Activated naive CD8-positive, alpha-beta T cell treated with anti-CD3 and anti-CD28 coated beads, Interleukin-2, amount 10 ng/mL, durations not matched to agents 7 days and 5 days (primary cell): ENCODE results near the gene PEX6. TPM values are rescaled to one million over a fixed set of nuclear protein-coding genes. Genes with fewer than 3 reads are reported as not detected.
A peak's percentile ranks its signal among the peaks of the same experiment; 100 is the strongest.

Source experiments
- ATAC-seq: fragments of 150-1000 bp; cut with Tn5 transposase; one replicate; pipeline ENCODE4 v1.10.0; 2021; ENCODE audit warnings: low read depth, moderate library complexity
- POLR2A ChIA-PET: fragments of 350-600 bp; sonication (Branson Sonifier 250); formaldehyde crosslinking; loops from one replicate; lab custom pipeline; 2021; ENCODE audit warnings: antibody characterized with exemption; lab: Charles Lee
- DNase-seq: peaks from one replicate; pipeline ENCODE4 v3.0.0; 2021
- H3K27ac Mint-ChIP-seq: one replicate; pipeline ENCODE4 v1.8.0; 2022; ENCODE audit warnings: mild to moderate bottlenecking, mixed read lengths
- H3K27me3 Mint-ChIP-seq: one replicate; pipeline ENCODE4 v1.8.0; 2022; ENCODE audit warnings: mild to moderate bottlenecking, moderate library complexity, mixed read lengths
- H3K36me3 Mint-ChIP-seq: one replicate; pipeline ENCODE4 v1.8.0; 2021; ENCODE audit warnings: mild to moderate bottlenecking, mixed read lengths
- H3K4me1 Mint-ChIP-seq: one replicate; pipeline ENCODE4 v1.8.0; 2021; ENCODE audit warnings: mixed read lengths
- H3K4me3 Mint-ChIP-seq: one replicate; pipeline ENCODE4 v1.8.0; 2022; ENCODE audit warnings: mild to moderate bottlenecking, moderate library complexity, mixed read lengths
- H3K9me3 Mint-ChIP-seq: one replicate; pipeline ENCODE4 v1.8.0; 2021; ENCODE audit warnings: mixed read lengths
- total RNA-seq, 2 experiments: library from RNA; stranded (reverse); gene quantifications; one replicate each; pipeline ENCODE4 v1.2.3, GENCODE V29; 2021

Gene PEX6
- total RNA-seq, 2 experiments from 2014 or later, result 27.1 to 27.6 TPM

DNA sequence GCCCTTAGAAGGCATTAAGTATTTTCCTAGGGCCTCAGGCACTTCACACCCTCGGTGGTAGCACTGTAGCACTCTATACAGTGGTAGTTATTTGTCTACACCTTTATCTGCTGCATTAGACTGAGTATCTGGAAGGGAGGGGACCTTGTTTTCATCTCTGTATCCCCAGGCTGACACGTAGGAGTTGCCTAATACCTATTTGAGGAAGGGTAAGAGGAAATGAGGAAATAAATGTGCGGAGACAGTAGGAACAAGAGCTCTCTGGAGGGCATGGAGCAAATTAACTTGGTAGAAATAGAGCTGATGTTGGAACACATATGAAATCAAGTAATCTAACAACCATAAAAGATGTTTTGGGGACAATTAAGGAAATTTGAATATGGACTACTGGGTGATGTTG lies 45.8 kb downstream of the PEX6 start:
- peaks cover 39% of the 10 kb centered on the region for H3K4me1 Mint-ChIP-seq

DNA sequence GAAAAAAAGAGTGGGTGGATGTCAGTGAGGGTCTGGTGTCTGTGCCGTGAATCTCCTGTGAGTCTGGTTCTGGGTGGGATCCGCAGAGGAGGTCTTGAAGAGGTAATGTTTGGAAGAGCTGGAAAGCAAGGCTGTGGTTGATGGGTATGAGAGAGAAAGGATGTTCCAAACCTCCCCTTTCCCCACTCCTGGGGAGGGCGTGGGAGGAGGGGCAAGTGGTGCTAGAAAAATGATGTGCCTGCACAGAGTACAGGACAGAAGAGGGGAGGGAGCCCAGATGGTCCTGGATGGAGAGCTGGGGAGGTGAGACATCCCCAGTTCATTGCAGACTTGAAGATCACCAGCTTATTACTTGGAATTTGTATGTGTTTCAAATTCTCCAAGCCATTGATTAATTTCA lies 46.6 kb downstream of the PEX6 start:
- H3K27me3 Mint-ChIP-seq, result no peaks in the 10 kb centered on the region
- H3K4me3 Mint-ChIP-seq, result peak overlapping the region; percentile 96
- DNase-seq (no peak), ATAC-seq (no peak)
- no peaks in the 10 kb centered on the region for H3K9me3 Mint-ChIP-seq
- POLR2A ChIA-PET, result interaction anchor here (1.5 kb wide), 1 partner anchor 52 kb away, joined by 3 read pairs; the partner anchor contains the start of gene PPP2R5D
- H3K27ac Mint-ChIP-seq, result peak overlapping the region; percentile 51
- H3K4me1 Mint-ChIP-seq, result peaks cover 37% of the 10 kb centered on the region
- peaks cover 20% of the 10 kb centered on the region for H3K36me3 Mint-ChIP-seq

More for the DNA sequence above, 45.8 kb downstream of the PEX6 start:
- peak overlapping the region; percentile 96 for H3K4me3 Mint-ChIP-seq
- H3K27ac Mint-ChIP-seq, result peak overlapping the region; percentile 7
- POLR2A ChIA-PET, result interaction anchor here (1.5 kb wide), 1 partner anchor 51 kb away, joined by 3 read pairs; the partner anchor contains the start of gene PPP2R5D
- ATAC-seq, result no peak
- H3K27me3 Mint-ChIP-seq, result no peaks in the 10 kb centered on the region
- no peak for DNase-seq
- H3K36me3 Mint-ChIP-seq, result peaks cover 24% of the 10 kb centered on the region
- no peaks in the 10 kb centered on the region for H3K9me3 Mint-ChIP-seq

- no peak for ATAC-seq
- peaks cover 15% of the 10 kb centered on the region for H3K36me3 Mint-ChIP-seq
- H3K9me3 Mint-ChIP-seq, result no peaks in the 10 kb centered on the region
- DNase-seq, result no peak
- POLR2A ChIA-PET, result interaction anchor here (0.6 to 3.5 kb wide), 31 partner anchors 11 to 699 kb away, joined by 3 to 66 read pairs (median 5); partner anchors contain the start of genes CUL7, CUL9, GTPBP2 and KLC4
- no peaks in the 10 kb centered on the region for H3K27me3 Mint-ChIP-seq
- peaks cover 35% of the 10 kb centered on the region for H3K4me1 Mint-ChIP-seq
- H3K4me3 Mint-ChIP-seq, result peak overlapping the region; percentile 96
- H3K27ac Mint-ChIP-seq, result peak overlapping the region; percentile 99
These were observed 49.1 kb downstream of the PEX6 start for GRCh38 chr6:42929821-42930360.

DNA sequence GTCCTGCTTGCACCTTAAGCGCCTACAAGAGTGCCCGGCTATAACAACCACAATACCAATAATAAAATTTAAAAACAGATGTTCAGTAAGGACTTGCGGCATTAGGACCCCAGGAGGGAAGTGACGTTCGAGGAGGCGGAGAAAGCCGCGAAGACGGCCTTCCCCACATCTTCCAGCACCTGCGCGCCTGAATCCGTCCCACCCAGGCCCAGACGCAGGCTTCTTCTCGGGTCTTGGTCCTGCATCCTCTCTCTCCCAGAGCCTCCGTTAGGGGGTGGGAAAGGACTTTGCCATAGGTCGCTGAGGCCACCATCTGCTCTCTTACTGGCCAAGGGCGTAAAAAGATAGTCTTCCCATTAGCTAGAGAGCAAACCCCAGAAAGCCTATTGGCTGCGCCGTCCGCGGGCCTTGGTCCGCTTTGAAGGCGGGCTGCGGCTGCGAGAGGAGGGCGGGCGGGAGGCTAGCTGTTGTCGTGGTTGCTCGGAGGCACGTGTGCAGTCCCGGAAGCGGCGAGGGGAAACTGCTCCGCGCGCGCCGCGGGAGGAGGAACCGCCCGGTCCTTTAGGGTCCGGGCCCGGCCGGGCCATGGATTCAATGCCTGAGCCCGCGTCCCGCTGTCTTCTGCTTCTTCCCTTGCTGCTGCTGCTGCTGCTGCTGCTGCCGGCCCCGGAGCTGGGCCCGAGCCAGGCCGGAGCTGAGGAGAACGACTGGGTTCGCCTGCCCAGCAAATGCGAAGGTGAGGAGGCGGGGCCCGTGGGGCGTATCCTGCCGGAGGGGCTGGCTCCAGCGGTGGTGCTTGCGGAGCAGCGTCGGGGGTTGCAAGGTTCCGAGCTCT lies 49.8 kb downstream of the PEX6 start, which contains the start of gene CNPY3:
Gene CNPY3 (plus strand): TSS at position 495 of the 835 bp plus-strand sequence. CDS start 91 bp downstream, at position 586.
- peaks cover 15% of the 10 kb centered on the region for H3K36me3 Mint-ChIP-seq
- DNase-seq (peak; percentile 94), ATAC-seq (peak; percentile 86)
- H3K9me3 Mint-ChIP-seq, result no peaks in the 10 kb centered on the region
- POLR2A ChIA-PET, result interaction anchor here (0.6 to 3.5 kb wide), 33 partner anchors 10 to 700 kb away, joined by 3 to 66 read pairs (median 4); partner anchors contain the start of genes CUL7, CUL9, GTPBP2 and KLC4
- H3K4me3 Mint-ChIP-seq, result peak within 1 kb of the TSS; percentile 96
- H3K27ac Mint-ChIP-seq, result peak within 1 kb of the TSS; percentile 99
- no peaks in the 10 kb centered on the region for H3K27me3 Mint-ChIP-seq
- H3K4me1 Mint-ChIP-seq, result peaks cover 32% of the 10 kb centered on the region

GRCh38 chr6:42925248-42925857 lies 53.6 kb downstream of the PEX6 start:
- ATAC-seq (no peak), DNase-seq (no peak)
- Mint-ChIP-seq H3K27me3 (no peaks in the 10 kb centered on the region), H3K4me3 (no peak overlapping the region), H3K27ac (no peak overlapping the region), H3K36me3 (peaks cover 5% of the 10 kb centered on the region), H3K4me1 (peaks cover 9% of the 10 kb centered on the region), H3K9me3 (no peaks in the 10 kb centered on the region)
- POLR2A ChIA-PET, result interaction anchor here (1.3 kb wide), 1 partner anchor 257 kb away, joined by 3 read pairs; the partner anchor contains the start of gene CUL9

DNA sequence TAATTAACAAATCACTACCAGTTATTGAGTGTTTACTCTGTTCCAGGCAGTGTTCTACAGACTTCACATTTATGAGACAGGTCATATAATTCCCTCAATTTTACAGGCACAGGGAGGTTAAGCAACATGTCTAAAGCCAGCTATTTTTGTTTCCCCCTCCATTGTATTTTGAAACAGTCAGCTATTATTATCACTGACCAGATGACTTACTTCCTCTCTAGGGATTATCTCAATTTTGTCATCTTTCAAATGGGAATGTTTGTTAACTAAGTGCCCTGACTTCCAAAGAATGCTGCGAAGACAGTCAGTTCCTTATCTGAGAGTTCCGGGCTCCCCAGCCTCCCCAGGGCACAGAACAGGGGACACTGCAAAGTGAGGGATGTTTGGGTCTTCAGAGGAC lies 55.3 kb downstream of the PEX6 start:
- peaks cover 2% of the 10 kb centered on the region for H3K36me3 Mint-ChIP-seq
- no peaks in the 10 kb centered on the region for H3K9me3 Mint-ChIP-seq
- H3K27ac Mint-ChIP-seq, result no peak overlapping the region
- POLR2A ChIA-PET, result interaction anchor here (0.5 kb wide), 1 partner anchor 51 kb away, joined by 4 read pairs; no protein-coding TSS in a partner anchor
- H3K27me3 Mint-ChIP-seq, result no peaks in the 10 kb centered on the region
- DNase-seq (no peak), ATAC-seq (no peak)
- peaks cover 3% of the 10 kb centered on the region for H3K4me1 Mint-ChIP-seq
- no peak overlapping the region for H3K4me3 Mint-ChIP-seq

GRCh38 chr6:42921801-42922200 lies 57.2 kb downstream of the PEX6 start:
- ATAC-seq (no peak), DNase-seq (no peak)
- H3K9me3 Mint-ChIP-seq, result no peaks in the 10 kb centered on the region
- no peak overlapping the region for H3K4me3 Mint-ChIP-seq
- no peaks in the 10 kb centered on the region for H3K36me3 Mint-ChIP-seq
- no peak overlapping the region for H3K27ac Mint-ChIP-seq
- POLR2A ChIA-PET, result no interaction called here
- H3K27me3 Mint-ChIP-seq, result no peaks in the 10 kb centered on the region
- H3K4me1 Mint-ChIP-seq, result no peaks in the 10 kb centered on the region

GRCh38 chr6:42916288-42916687 lies 62.7 kb downstream of the PEX6 start:
- no peaks in the 10 kb centered on the region for H3K9me3 Mint-ChIP-seq
- no peak overlapping the region for H3K4me3 Mint-ChIP-seq
- no peak for DNase-seq
- peaks cover 15% of the 10 kb centered on the region for H3K27me3 Mint-ChIP-seq
- peak; percentile 26 for ATAC-seq
- peaks cover 1% of the 10 kb centered on the region for H3K4me1 Mint-ChIP-seq
- H3K36me3 Mint-ChIP-seq, result no peaks in the 10 kb centered on the region
- H3K27ac Mint-ChIP-seq, result no peak overlapping the region
- POLR2A ChIA-PET, result interaction anchor here (3.9 kb wide), 1 partner anchor 13 kb away, joined by 15 read pairs; the partner anchor contains the start of gene CNPY3

DNA sequence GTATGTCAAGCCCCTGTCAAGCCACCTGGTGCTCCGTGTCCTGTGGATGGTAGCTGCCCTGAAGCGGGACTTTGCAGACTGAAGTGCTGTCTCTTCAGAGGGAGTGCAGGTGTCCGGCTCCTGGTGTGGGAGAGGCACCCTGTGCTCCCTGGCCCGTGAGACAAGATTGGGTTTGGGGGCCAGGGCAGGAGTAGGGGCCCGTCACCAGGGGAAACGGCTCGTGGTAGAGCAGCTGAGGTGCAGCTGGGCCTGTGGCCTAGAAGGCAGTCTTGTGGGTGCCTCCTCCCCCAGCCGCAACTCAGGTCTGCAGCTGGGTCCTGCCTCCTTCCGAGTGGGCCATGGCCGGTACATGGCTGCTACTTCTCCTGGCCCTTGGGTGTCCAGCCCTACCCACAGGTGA lies 63.2 kb downstream of the PEX6 start, which contains the start of gene PTCRA:
Gene PTCRA (plus strand): TSS at position 322 of the 400 bp plus-strand sequence. CDS start 17 bp downstream, at position 339.
- H3K4me1 Mint-ChIP-seq, result peaks cover 3% of the 10 kb centered on the region
- H3K36me3 Mint-ChIP-seq, result no peaks in the 10 kb centered on the region
- ATAC-seq, result peak; percentile 26
- no peak for DNase-seq
- H3K27ac Mint-ChIP-seq, result no peak within 1 kb of the TSS
- no peak within 1 kb of the TSS for H3K4me3 Mint-ChIP-seq
- H3K9me3 Mint-ChIP-seq, result no peaks in the 10 kb centered on the region
- peaks cover 18% of the 10 kb centered on the region for H3K27me3 Mint-ChIP-seq
- POLR2A ChIA-PET, result interaction anchor here (3.9 kb wide), 1 partner anchor 14 kb away, joined by 15 read pairs; the partner anchor contains the start of gene CNPY3

DNA sequence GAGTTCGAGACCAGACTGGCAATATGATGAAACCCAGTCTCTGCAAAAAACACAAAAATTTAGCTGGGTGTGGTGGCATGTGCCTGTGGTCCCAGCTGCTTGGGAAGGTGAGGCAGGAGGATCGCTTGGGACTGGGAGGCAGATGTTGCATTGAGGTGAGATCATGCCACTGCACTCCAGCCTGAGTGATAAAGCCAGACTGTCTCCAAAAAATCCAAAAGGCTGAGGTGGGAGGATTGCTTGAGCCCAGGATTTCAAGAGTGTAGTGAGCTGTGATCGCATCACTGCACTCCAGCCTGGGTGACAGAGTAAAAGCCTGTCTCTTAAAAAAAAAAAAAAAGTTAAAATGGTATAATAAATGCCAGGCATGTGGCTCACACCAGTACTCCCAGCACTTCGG lies 64.4 kb downstream of the PEX6 start:
- H3K27me3 Mint-ChIP-seq, result peaks cover 18% of the 10 kb centered on the region
- POLR2A ChIA-PET, result interaction anchor here (1.5 to 3.9 kb wide), 2 partner anchors 14 to 15 kb away, joined by 5 to 15 read pairs; partner anchors contain the start of gene CNPY3
- H3K4me1 Mint-ChIP-seq, result peaks cover 3% of the 10 kb centered on the region
- no peaks in the 10 kb centered on the region for H3K36me3 Mint-ChIP-seq
- no peak overlapping the region for H3K27ac Mint-ChIP-seq
- DNase-seq (no peak), ATAC-seq (no peak)
- no peak overlapping the region for H3K4me3 Mint-ChIP-seq
- H3K9me3 Mint-ChIP-seq, result no peaks in the 10 kb centered on the region
